Hematopoietic multipotent progenitor cell treated with erythropoietin and hydrocortisone succinate and interleukin-3 and kit ligand, for 15 days (in vitro differentiated cells): ENCODE data around the gene EPN2.
A peak's percentile ranks its signal among the peaks of the same experiment; 100 is the strongest.
"Not testable (repeated sequence)": the region's sequence is repeated elsewhere in the genome, so short reads cannot be mapped to it uniquely, and the experiment has no call there.

ENCODE experiments used
- DNase-seq: peaks from one replicate; pipeline ENCODE4 v3.0.0-alpha.2; 2015; ENCODE audit warnings: low spot score

Gene EPN2

GRCh38 chr17:19268611-19269010 is 31.4 kb downstream of the EPN2 start:
- DNase-seq, result no peak

GRCh38 chr17:19269106-19269505 is 31.9 kb downstream of the EPN2 start:
- DNase-seq, result no peak

GRCh38 chr17:19269641-19270040 is 32.5 kb downstream of the EPN2 start:
- no peak for DNase-seq

DNA sequence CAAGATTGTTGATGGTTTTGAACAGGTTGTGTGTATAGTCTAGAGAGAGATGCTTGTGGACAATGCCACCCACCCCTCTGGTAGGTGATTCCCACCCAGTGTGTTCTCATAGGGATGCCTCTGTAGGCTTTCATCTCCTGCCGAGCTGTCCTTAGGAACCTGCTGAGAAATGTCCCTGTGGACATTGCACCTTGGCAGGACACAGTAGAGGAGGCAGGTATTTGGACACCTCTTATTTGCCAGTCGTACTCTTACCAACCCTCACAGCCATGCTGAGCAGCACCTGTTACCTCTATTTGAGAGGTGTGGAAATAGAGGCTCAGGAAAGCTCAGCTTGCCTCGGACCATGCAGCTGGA is 33.2 kb downstream of the EPN2 start:
- no peak for DNase-seq

DNA sequence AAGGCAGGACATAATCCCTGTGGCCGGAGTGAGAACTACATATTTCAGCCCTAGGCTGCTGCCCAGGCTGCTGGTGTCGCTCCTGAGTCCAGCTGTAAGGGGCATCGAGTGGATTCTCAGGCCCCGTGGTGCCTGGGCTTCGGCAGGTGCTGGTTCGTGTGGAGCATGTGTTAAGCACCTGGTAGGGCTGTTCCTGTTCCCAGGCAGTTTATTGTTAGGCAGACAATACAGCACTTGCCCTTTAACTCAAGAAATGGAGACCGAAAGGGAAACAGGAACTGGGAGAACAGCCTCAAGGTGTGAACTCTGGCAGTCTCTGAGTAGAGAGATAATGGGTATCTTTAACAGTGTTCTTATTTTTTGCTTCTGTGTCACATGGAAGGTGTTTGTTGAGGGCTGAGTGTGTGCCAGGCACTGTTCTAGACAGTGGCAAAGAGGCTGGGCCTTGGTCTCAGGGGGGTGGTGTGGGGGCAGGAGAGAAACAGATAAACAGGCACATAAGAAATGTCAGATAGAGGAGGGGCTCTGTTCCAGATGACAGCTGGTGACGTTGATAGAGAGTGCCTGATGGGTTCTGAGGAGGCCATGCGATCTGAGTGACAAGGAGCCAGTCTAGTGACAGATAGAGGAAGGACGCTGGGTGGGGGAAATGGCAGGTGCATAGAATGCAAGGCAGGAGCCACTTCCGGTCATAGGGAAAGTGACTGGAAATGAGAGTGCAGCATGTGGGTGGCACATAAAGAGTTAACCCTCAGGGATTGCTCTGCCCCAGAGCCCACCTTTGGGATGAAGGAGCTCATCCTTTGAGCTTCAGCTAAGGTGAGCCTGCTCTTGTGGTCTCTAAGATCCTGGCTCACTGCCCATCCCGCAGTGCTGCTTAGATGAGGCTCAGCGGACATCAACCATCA is 33.8 kb downstream of the EPN2 start:
- peak; percentile 94 for DNase-seq

DNA sequence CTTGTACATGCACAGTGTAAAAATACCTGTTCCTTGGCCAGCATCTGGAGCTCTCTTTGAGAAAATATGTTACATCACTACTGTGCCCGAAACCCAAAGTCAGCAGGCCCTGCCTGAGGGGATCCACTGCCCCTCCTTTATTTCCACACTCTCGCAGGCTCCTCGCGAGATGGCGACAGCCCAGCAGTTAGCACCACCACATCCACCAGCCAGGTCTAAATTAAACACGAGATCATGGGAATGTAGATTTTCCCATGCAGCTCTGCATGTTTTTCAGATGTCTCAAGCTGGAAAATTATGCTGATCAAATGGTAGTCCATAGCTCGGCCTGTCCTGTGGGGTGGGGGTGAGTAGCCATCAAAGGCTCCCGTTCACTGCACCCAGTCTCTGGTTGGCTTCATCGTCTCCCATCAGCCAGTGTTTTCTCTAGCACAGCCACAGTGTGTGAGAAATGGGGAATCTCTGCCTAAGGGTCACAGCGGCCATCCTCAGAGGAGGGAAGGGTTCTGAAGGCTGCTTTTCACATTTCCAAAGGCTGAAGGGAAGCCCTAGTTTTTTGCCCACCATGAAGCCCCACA is 34.7 kb downstream of the EPN2 start:
- peak; percentile 23 for DNase-seq

DNA sequence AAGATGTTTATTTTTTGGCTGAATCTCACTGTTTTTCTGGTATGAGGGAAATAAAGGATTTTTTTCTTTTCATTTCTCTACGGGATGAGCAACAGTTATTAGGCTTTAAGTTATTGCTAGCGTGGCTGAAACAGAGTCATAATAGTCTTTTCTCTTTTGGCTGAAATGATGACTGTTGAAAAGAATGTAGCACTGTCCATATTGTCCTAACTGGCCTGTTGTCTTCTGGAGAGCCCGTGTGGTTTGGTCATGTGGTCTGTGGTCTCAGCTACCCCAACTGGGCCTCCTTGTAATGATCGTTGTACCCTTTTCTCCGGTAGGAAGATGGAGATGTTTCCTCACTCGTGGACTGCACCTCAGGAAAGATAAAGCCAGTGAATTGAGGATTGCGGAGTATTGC is 36.6 kb downstream of the EPN2 start:
- no peak for DNase-seq

- no peak for DNase-seq
Observed at GRCh38 chr17:19274893-19275292, 37.7 kb downstream of the EPN2 start.

DNA sequence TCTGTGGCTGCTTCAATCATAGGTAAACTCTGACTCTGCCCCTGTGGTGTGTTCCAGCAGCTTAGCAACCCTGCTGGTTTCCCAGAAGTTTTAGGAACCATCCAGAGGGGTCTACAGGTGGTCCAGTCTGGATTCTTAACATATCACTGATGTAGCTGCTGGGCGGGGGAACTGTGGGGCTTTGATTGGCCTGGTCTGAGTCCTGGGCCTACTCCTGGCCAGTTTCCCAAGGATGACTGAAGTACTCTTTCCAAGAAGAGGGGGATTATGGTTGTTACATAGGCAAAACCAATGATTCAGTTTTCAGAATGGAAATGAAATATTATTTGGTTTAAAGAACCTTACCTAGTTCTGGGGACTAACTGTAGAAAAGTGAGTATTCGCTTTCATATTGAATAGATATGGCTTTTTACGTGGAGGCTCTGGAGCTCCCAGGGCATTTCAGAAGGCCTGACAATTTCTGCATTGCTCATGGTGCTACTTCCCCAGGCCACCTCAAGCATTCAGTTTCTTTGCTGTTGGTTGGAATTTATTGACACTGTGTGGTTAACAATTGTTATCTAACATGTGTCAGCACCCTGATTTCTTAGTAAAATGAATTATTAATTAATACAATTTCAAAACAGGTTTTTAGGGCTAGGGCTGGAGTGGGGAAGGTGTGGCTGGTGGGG is 38.4 kb downstream of the EPN2 start:
- no peak for DNase-seq

- DNase-seq, result not testable (repeated sequence)
Observed at GRCh38 chr17:19278284-19278683, 41.1 kb downstream of the EPN2 start.

DNA sequence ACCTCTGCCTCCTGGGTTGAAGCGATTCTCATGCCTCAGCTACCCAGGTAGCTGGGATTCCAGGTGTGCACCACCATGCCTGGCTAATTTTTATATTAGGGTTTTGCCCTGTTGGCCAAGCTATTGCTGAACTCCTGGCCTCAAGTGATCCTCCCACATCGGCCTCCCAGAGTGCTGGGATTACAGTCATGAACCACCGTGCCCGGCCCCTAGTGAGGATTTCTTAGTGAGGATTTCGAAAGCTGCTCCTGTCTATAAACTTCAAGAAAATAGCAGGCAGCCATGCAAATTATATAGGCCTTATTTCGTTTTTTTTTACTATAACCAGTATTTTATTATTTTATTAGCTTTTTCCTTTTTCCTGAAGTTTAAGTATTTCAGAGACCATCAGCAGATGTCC is 41.6 kb downstream of the EPN2 start:
- no peak for DNase-seq

DNA sequence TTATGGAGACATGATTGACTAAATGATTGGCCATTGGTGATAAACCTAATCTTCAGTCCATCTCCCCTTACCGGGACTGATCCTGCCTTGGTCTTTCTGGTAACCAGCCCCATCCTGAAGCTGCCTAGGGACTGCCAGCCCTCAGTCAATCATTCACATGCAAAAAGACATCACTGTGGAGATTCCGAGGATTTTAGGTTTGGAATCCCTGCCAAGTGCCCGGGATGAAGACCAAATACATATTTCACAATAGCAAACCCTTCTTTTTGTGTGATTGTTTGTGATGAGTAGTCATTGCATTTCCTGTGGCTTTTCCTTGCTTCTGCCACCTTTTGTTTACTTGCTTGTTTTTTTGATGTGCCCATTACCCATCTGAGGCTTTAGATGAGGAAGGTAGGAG is 44.0 kb downstream of the EPN2 start:
- DNase-seq, result no peak

GRCh38 chr17:19284005-19284959 is 47.1 kb downstream of the EPN2 start:
- DNase-seq, result no peak

GRCh38 chr17:19285213-19285900 is 48.2 kb downstream of the EPN2 start:
- no peak for DNase-seq

DNA sequence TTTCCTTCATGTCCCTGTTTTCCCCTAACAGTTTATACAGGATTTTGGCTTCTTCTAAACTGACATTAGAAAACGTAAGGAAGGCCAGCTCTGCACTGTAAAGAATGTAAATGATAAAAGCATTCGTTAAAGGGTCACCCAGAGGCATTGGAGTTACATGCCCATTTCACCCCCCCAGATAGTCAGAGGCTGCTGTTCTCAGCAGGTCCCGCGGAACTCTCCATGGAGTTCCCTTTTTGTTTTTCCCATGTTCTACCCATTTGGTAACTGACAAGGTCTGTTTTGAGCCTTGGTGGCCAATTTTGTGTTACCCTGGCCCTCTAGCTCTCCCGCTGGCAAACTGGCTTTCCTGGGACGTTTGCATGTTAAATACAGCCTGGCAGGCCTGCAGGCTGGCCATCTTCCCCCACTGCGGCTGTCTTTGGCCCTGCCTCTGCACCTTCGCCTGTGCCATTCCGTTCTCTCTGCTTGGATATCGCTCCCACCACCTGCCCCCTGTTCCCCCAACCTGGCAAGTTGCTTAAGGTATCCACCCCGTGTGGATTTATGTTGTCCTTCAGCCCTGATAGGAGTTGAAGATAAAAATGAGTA is 49.7 kb downstream of the EPN2 start:
- DNase-seq, result no peak

GRCh38 chr17:19287651-19288050 is 50.5 kb downstream of the EPN2 start:
- DNase-seq, result no peak

DNA sequence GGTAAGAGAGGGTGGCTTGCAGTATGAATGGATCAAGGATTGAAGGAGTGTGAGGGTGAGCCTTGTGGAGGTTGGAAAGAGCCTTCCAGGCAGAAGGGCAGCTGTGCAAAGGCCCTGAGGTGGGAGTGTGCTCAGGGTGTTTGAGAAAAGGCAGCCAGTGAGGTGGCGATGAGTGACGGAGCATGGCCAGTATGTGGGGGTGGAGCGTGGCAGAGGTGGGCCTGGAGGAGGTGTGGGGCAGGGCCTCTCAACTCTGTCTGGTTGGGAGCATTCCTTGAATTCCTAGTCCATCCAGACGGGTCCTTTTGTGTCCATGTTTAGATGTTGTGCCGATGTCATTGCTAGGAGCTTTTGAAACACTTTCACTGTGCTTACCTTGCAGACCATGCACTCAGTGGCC is 51.3 kb downstream of the EPN2 start:
- DNase-seq, result no peak

- DNase-seq, result no peak
Observed at GRCh38 chr17:19290066-19290705, 53.0 kb downstream of the EPN2 start.

DNA sequence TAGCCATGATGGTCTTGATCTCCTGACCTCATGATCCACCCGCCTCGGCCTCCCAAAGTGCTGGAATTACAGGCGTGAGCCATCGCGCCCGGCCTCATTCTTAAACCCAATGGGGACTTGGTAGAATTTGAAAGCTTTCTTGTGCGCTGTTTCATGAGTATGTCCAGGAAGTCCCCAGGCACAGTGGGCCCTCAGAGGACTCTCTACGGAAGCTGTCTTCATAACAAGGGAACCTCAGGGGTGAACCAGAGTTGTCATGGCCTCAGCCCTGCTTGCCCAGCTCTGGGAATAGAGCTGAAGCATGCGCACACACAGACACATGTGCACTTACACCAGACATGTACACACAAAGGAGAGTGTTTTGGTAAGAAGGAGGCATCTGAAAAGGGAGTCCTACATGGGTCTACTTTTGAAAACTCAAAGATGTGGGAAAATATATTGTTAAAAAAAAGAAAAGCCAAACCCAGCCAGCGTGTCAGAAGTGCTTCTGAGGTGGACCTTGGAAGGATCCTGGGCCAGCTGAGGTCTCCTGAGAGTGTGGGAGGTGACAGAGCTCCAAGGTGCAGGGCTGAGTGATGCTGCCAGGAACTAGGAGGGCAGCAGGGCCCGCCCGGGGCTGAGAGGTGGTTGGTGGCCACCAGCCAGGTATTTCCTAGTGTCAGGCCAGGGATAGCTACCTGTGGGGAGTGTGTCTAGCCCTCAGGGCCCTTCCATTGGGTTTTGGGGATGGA is 54.6 kb downstream of the EPN2 start:
- DNase-seq, result no peak

- no peak for DNase-seq
Observed at GRCh38 chr17:19292377-19292711, 55.2 kb downstream of the EPN2 start.
